K562 (cell line): Measurements from ENCODE around the gene DCUN1D2. TPM values are rescaled to one million over a fixed set of nuclear protein-coding genes. Genes with fewer than 3 reads are reported as not detected.

Source experiments
- CREBBP ChIP-seq: IDR thresholded peaks from one replicate; pipeline ENCODE4 v1.6.1; 2012; ENCODE audit warnings: low read depth, mild to moderate bottlenecking, control low read depth, inconsistent platforms, low read length
- CXXC5 ChIP-seq: fragments of 250-450 bp; sonication (Bioruptor Pico); IDR thresholded peaks from 2 replicates; pipeline ENCODE4 v1.8.0; 2022; ENCODE audit warnings: inconsistent platforms, mild to moderate bottlenecking, moderate library complexity
- EP400 ChIP-seq: fragments of 450-650 bp; IDR thresholded peaks from 2 replicates; pipeline ENCODE4 v1.6.1; 2017; ENCODE audit warnings: antibody characterized with exemption, mild to moderate bottlenecking, moderate library complexity
- ETS2 ChIP-seq: IDR thresholded peaks from 2 replicates; pipeline ENCODE4 v1.6.1; 2016; ENCODE audit warnings: borderline replicate concordance, missing genetic modification characterization, mild to moderate bottlenecking, moderate library complexity, missing compliant biosample characterization; ENCODE audit not compliant: poor library complexity, severe bottlenecking
- GABPB1 ChIP-seq: sonication (generic); formaldehyde crosslinking; IDR thresholded peaks from 2 replicates; pipeline ENCODE4 v1.8.0; 2022; ENCODE audit warnings: mild to moderate bottlenecking, missing genetic modification reagents
- GATAD2A ChIP-seq: fragments of 450-650 bp; IDR thresholded peaks from 2 replicates; pipeline ENCODE4 v1.6.1; 2017
- NFE2L1 ChIP-seq: fragments of 450-650 bp; IDR thresholded peaks from 2 replicates; pipeline ENCODE4 v1.6.1; 2016; ENCODE audit warnings: missing genetic modification characterization, low read depth, mild to moderate bottlenecking, missing compliant biosample characterization, moderate library complexity, borderline replicate concordance
- POLR2G ChIP-seq: fragments of 200-400 bp; formaldehyde crosslinking; IDR thresholded peaks from 2 replicates; pipeline ENCODE4 v1.6.1; 2017; ENCODE audit warnings: low read depth, mild to moderate bottlenecking, antibody characterized with exemption, low read length, moderate library complexity
- TSC22D4 ChIP-seq: fragments of 450-650 bp; IDR thresholded peaks from 2 replicates; pipeline ENCODE4 v1.6.1; 2016; ENCODE audit warnings: missing genetic modification characterization, missing biosample characterization, control low read depth
- ZNF282 ChIP-seq: sonication (generic); formaldehyde crosslinking; IDR thresholded peaks from 2 replicates; pipeline ENCODE4 v1.8.1; 2023; ENCODE audit warnings: missing genetic modification reagents
- ZNF766 ChIP-seq: fragments of 200-800 bp; sonication (Bioruptor generic); conservative IDR thresholded peaks from 2 replicates; pipeline ENCODE4 v1.6.1; 2016; ENCODE audit warnings: missing genetic modification characterization, missing compliant biosample characterization
- polyA plus RNA-seq, 8 experiments: library from polyadenylated mRNA; depleted of rRNA in 4 of 8; stranded (reverse) in 5 of 8; unstranded in 3 of 8; fragments of >200 nt; fragmentation: Nextera tagmentation in 2 of 8; fragmentation: Illumina TruSeq in 1 of 8; extraction: Ambion mirVana in 2 of 8; extraction: Trizol in 1 of 8; gene quantifications; 2 replicates each; pipeline versions ENCODE4 v1.2.1 to v1.2.3, GENCODE V29; 2011 to 2014; ENCODE audit warnings: inconsistent platforms in 1 of 8, missing spikeins in 1 of 8
- total RNA-seq, 7 experiments: library from RNA; depleted of rRNA in 6 of 7; stranded (reverse); fragments of >200 nt in 6 of 7; fragmentation: Illumina TruSeq in 2 of 7; extraction: Trizol in 2 of 7; gene quantifications; 2 replicates each; pipeline versions ENCODE4 v1.2.1 to v1.2.3, GENCODE V29; 2011 to 2021; ENCODE audit warnings: low replicate concordance in 1 of 7
- TF ChIP-seq, protein P1 (sequence below): fragments of 200-800 bp; sonication (Bioruptor generic); IDR thresholded peaks from 2 replicates; pipeline ENCODE4 v1.6.1; 2017; ENCODE audit warnings: missing genetic modification characterization, missing compliant biosample characterization
- TF ChIP-seq, protein P2 (sequence below): fragments of 250-450 bp; sonication (Bioruptor Pico); IDR thresholded peaks from 2 replicates; pipeline ENCODE4 v1.8.0; 2022; ENCODE audit warnings: inconsistent platforms, mild to moderate bottlenecking, moderate library complexity, borderline replicate concordance
- TF ChIP-seq, protein P3 (sequence below), 2 experiments: IDR thresholded peaks; 2 replicates each; pipeline ENCODE4 v1.6.1; 2012; ENCODE audit warnings: improper control_type of control experiment in 2 of 2, low read depth in 2 of 2, low read length in 2 of 2, borderline replicate concordance in 1 of 2
- TF ChIP-seq, protein P4 (sequence below): sonication (generic); formaldehyde crosslinking; IDR thresholded peaks from 2 replicates; pipeline ENCODE4 v1.8.1; 2023; ENCODE audit warnings: mild to moderate bottlenecking, missing genetic modification reagents
- TF ChIP-seq, protein P5 (sequence below): fragments of 250-450 bp; sonication (Bioruptor Pico); IDR thresholded peaks from 2 replicates; pipeline ENCODE4 v1.5.0; 2022; ENCODE audit warnings: mild to moderate bottlenecking

DCUN1D2 gene
- total and polyA plus RNA-seq, 9 of the 15 experiments (the other 6 are each of a cell fraction or from before 2014, with no cell fraction given), result 2.1 to 16.8 (median 11.1) TPM

DNA sequence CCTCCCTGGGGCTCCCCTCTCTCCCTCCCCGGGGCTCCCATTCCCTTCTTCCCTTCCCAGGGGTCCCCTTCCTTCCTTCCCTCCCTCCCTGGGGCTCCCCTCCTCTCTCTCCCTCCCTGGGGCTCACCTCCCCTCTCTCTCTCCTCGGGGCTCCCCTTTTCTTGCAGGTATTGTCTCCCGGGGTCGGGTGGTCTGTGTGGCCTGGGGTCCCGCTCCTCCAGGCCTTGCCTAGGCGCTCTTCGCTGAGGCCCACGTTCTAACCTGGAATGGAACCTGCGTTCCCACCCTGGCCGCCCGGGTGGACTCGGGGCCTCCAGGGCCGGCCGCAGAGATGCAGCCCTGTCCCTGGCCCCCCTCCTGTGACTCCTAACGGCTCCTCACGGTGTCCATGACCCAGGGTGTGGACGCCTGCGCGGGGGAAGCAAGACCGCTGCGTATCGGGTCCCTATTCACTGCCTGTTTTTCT is 940 bp upstream of the DCUN1D2 start (continued):
- TF ChIP-seq NFE2L1 (tag), result no peak
- TF ChIP-seq POLR2G, result no peak
- TF ChIP-seq, protein P1, sequence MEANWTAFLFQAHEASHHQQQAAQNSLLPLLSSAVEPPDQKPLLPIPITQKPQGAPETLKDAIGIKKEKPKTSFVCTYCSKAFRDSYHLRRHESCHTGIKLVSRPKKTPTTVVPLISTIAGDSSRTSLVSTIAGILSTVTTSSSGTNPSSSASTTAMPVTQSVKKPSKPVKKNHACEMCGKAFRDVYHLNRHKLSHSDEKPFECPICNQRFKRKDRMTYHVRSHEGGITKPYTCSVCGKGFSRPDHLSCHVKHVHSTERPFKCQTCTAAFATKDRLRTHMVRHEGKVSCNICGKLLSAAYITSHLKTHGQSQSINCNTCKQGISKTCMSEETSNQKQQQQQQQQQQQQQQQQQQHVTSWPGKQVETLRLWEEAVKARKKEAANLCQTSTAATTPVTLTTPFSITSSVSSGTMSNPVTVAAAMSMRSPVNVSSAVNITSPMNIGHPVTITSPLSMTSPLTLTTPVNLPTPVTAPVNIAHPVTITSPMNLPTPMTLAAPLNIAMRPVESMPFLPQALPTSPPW (CRISPR knock-in tag), result peak; percentile 56; the same call in 1 of the 2 replicates
- TF ChIP-seq, protein P2, sequence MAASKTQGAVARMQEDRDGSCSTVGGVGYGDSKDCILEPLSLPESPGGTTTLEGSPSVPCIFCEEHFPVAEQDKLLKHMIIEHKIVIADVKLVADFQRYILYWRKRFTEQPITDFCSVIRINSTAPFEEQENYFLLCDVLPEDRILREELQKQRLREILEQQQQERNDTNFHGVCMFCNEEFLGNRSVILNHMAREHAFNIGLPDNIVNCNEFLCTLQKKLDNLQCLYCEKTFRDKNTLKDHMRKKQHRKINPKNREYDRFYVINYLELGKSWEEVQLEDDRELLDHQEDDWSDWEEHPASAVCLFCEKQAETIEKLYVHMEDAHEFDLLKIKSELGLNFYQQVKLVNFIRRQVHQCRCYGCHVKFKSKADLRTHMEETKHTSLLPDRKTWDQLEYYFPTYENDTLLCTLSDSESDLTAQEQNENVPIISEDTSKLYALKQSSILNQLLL, result no peak
- peak; percentile 5; the same call in 1 of the 2 replicates for TF ChIP-seq GABPB1 (CRISPR knock-in tag)
- TF ChIP-seq ZNF766 (CRISPR knock-in tag), result no peak
- no peak for TF ChIP-seq TSC22D4 (tag)
- TF ChIP-seq ZNF282 (CRISPR knock-in tag), result no peak
- TF ChIP-seq, protein P3, sequence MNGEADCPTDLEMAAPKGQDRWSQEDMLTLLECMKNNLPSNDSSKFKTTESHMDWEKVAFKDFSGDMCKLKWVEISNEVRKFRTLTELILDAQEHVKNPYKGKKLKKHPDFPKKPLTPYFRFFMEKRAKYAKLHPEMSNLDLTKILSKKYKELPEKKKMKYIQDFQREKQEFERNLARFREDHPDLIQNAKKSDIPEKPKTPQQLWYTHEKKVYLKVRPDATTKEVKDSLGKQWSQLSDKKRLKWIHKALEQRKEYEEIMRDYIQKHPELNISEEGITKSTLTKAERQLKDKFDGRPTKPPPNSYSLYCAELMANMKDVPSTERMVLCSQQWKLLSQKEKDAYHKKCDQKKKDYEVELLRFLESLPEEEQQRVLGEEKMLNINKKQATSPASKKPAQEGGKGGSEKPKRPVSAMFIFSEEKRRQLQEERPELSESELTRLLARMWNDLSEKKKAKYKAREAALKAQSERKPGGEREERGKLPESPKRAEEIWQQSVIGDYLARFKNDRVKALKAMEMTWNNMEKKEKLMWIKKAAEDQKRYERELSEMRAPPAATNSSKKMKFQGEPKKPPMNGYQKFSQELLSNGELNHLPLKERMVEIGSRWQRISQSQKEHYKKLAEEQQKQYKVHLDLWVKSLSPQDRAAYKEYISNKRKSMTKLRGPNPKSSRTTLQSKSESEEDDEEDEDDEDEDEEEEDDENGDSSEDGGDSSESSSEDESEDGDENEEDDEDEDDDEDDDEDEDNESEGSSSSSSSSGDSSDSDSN (IDR thresholded peaks at IDR 0.05; ENCODE audit: borderline replicate concordance in 1 of 2, low read depth in 2 of 2, low read length in 2 of 2), result peak in 1 of 2 experiments; percentile 80; a peak in 1 of 4 replicates
- peak; percentile 28; the same call in 1 of the 2 replicates for TF ChIP-seq EP400
- no peak for TF ChIP-seq ETS2 (tag)
- TF ChIP-seq CREBBP, result no peak
- TF ChIP-seq CXXC5 (CRISPR knock-in tag), result no peak
- TF ChIP-seq, protein P4, sequence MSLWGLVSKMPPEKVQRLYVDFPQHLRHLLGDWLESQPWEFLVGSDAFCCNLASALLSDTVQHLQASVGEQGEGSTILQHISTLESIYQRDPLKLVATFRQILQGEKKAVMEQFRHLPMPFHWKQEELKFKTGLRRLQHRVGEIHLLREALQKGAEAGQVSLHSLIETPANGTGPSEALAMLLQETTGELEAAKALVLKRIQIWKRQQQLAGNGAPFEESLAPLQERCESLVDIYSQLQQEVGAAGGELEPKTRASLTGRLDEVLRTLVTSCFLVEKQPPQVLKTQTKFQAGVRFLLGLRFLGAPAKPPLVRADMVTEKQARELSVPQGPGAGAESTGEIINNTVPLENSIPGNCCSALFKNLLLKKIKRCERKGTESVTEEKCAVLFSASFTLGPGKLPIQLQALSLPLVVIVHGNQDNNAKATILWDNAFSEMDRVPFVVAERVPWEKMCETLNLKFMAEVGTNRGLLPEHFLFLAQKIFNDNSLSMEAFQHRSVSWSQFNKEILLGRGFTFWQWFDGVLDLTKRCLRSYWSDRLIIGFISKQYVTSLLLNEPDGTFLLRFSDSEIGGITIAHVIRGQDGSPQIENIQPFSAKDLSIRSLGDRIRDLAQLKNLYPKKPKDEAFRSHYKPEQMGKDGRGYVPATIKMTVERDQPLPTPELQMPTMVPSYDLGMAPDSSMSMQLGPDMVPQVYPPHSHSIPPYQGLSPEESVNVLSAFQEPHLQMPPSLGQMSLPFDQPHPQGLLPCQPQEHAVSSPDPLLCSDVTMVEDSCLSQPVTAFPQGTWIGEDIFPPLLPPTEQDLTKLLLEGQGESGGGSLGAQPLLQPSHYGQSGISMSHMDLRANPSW (CRISPR knock-in tag), result no peak
- TF ChIP-seq, protein P5, sequence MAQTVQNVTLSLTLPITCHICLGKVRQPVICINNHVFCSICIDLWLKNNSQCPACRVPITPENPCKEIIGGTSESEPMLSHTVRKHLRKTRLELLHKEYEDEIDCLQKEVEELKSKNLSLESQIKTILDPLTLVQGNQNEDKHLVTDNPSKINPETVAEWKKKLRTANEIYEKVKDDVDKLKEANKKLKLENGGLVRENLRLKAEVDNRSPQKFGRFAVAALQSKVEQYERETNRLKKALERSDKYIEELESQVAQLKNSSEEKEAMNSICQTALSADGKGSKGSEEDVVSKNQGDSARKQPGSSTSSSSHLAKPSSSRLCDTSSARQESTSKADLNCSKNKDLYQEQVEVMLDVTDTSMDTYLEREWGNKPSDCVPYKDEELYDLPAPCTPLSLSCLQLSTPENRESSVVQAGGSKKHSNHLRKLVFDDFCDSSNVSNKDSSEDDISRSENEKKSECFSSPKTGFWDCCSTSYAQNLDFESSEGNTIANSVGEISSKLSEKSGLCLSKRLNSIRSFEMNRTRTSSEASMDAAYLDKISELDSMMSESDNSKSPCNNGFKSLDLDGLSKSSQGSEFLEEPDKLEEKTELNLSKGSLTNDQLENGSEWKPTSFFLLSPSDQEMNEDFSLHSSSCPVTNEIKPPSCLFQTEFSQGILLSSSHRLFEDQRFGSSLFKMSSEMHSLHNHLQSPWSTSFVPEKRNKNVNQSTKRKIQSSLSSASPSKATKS (CRISPR knock-in tag), result no peak
- no peak for TF ChIP-seq GATAD2A
